H1 (cell line): ENCODE results near the gene SMARCA1. TPM values are rescaled to one million over a fixed set of nuclear protein-coding genes. Genes with fewer than 3 reads are reported as not detected.

Experiments used
- CTCF ChIA-PET: fragments of 300-600 bp; sonication (Branson Sonifier 250); formaldehyde crosslinking; loops from one replicate; lab custom pipeline; 2021; ENCODE audit not compliant: partially characterized antibody; lab: Charles Lee
- POLR2A ChIA-PET: fragments of 300-600 bp; sonication (Branson Sonifier 250); formaldehyde crosslinking; loops from one replicate; lab custom pipeline; 2021; ENCODE audit warnings: inconsistent platforms; ENCODE audit not compliant: partially characterized antibody; lab: Charles Lee
- DNase-seq, 2 experiments: peaks; one replicate each; pipeline versions ENCODE4 v3.0.0 to v3.0.0-alpha.2; 2010 to 2022; ENCODE audit warnings: low spot score in 2 of 2, low read depth in 1 of 2, mixed read lengths in 1 of 2
- FAIRE-seq: peaks from 2 replicates; lab custom pipeline; 2011; peaks lifted over from hg19 to GRCh38; lab: Jason Lieb, UNC
- H2AFZ ChIP-seq: 2 replicates; pipeline ENCODE4 v1.8.1; 2012; ENCODE audit warnings: low read length, inconsistent platforms
- H2AK5ac ChIP-seq: 2 replicates; pipeline ENCODE4 v1.6.1; 2013; ENCODE audit warnings: low read depth, low read length
- H2BK120ac ChIP-seq: replicated peaks from 2 replicates; pipeline ENCODE3; 2013; ENCODE audit warnings: low read depth, low read length, inconsistent platforms
- H2BK12ac ChIP-seq: 2 replicates; pipeline ENCODE4 v1.6.1; 2013; ENCODE audit warnings: low read depth, low read length
- H2BK15ac ChIP-seq: 2 replicates; pipeline ENCODE4 v1.6.1; 2013; ENCODE audit warnings: low read length
- H2BK20ac ChIP-seq: 2 replicates; pipeline ENCODE4 v1.6.1; 2013; ENCODE audit warnings: low read length
- H2BK5ac ChIP-seq: 2 replicates; pipeline ENCODE4 v1.6.1; 2013; ENCODE audit warnings: low read depth, low read length
- H3K14ac ChIP-seq: 2 replicates; pipeline ENCODE4 v1.6.1; 2013; ENCODE audit warnings: inconsistent platforms; ENCODE audit not compliant: insufficient read length
- H3K18ac ChIP-seq: 2 replicates; pipeline ENCODE4 v1.6.1; 2013; ENCODE audit warnings: low read length; ENCODE audit errors: extremely low read depth
- H3K23ac ChIP-seq: 2 replicates; pipeline ENCODE4 v1.6.1; 2013; ENCODE audit warnings: inconsistent platforms; ENCODE audit not compliant: insufficient read length
- H3K23me2 ChIP-seq: 2 replicates; pipeline ENCODE4 v1.6.1; 2013; ENCODE audit warnings: low read depth, low read length
- H3K27ac ChIP-seq: 2 replicates; pipeline ENCODE4 v1.6.1; 2011; ENCODE audit warnings: low read depth, low read length, inconsistent platforms
- H3K27me3 ChIP-seq, 4 experiments: replicated peaks in 1 of 4; 1 replicate in 1 of 4; 2 replicates in 3 of 4; pipeline versions ENCODE4 v1.6.1 to v1.8.1; 2011 to 2013; ENCODE audit warnings: low read length in 3 of 4, mild to moderate bottlenecking in 3 of 4, inconsistent platforms in 2 of 4, mixed read lengths in 2 of 4, moderate library complexity in 1 of 4; ENCODE audit not compliant: control insufficient read depth in 3 of 4, insufficient read depth in 3 of 4; ENCODE audit errors: extremely low read depth in 1 of 4
- H3K36me3 ChIP-seq, 4 experiments: 2 replicates each; pipeline versions ENCODE4 v1.6.1 to v1.8.1; 2011 to 2013; ENCODE audit warnings: mild to moderate bottlenecking in 4 of 4, low read length in 3 of 4, moderate library complexity in 2 of 4, control low read depth in 1 of 4, inconsistent platforms in 1 of 4; ENCODE audit not compliant: insufficient read depth in 4 of 4, control insufficient read depth in 2 of 4
- H3K4ac ChIP-seq: replicated peaks from 2 replicates; pipeline ENCODE3; 2013; ENCODE audit warnings: low read length, low read depth, mixed read lengths, inconsistent platforms; ENCODE audit not compliant: insufficient read length
- H3K4me1 ChIP-seq, 4 experiments: replicated peaks in 1 of 4; 1 replicate in 1 of 4; 2 replicates in 3 of 4; pipeline versions ENCODE4 v1.6.1 to v1.8.1; 2011 to 2013; ENCODE audit warnings: low read length in 3 of 4, inconsistent platforms in 2 of 4, mixed read lengths in 1 of 4; ENCODE audit not compliant: insufficient read depth in 4 of 4, control insufficient read depth in 3 of 4
- H3K4me2 ChIP-seq, 2 experiments: 2 replicates each; pipeline versions ENCODE4 v1.6.1 to v1.8.1; 2011 to 2013; ENCODE audit warnings: low read depth in 2 of 2, low read length in 2 of 2, control low read depth in 1 of 2, inconsistent platforms in 1 of 2, mild to moderate bottlenecking in 1 of 2; ENCODE audit not compliant: insufficient read depth in 1 of 2
- H3K4me3 ChIP-seq, 4 experiments: fragments of 200-600, 300-600 bp in 1 of 4; sonication (generic), shearing (Covaris generic), sonication (Bioruptor Twin) in 1 of 4; 2 replicates each; pipeline versions ENCODE4 v1.5.1 to v1.8.1; 2011 to 2016; ENCODE audit warnings: low read length in 4 of 4, low read depth in 3 of 4, control low read depth in 2 of 4, inconsistent platforms in 2 of 4, mild to moderate bottlenecking in 2 of 4, mixed read lengths in 1 of 4, moderate library complexity in 1 of 4; ENCODE audit not compliant: insufficient read depth in 2 of 4; ENCODE audit errors: extremely low read depth in 1 of 4
- H3K56ac ChIP-seq: replicated peaks from 2 replicates; pipeline ENCODE3; 2013; ENCODE audit warnings: low read depth, mild to moderate bottlenecking, mixed read lengths, low read length, inconsistent platforms; ENCODE audit not compliant: insufficient read length
- H3K79me1 ChIP-seq: 2 replicates; pipeline ENCODE4 v1.6.1; 2013; ENCODE audit warnings: low read depth, low read length, control low read depth
- H3K79me2 ChIP-seq, 2 experiments: 2 replicates each; pipeline versions ENCODE4 v1.6.1 to v1.8.1; 2012 to 2013; ENCODE audit warnings: low read length in 2 of 2, mild to moderate bottlenecking in 2 of 2, inconsistent platforms in 1 of 2; ENCODE audit not compliant: insufficient read depth in 2 of 2, control insufficient read depth in 1 of 2
- H3K9ac ChIP-seq, 4 experiments: replicated peaks in 1 of 4; 1 replicate in 1 of 4; 2 replicates in 3 of 4; pipeline versions ENCODE4 v1.6.1 to v1.8.1; 2011 to 2013; ENCODE audit warnings: low read depth in 3 of 4, low read length in 3 of 4, control low read depth in 2 of 4, mild to moderate bottlenecking in 2 of 4, moderate library complexity in 2 of 4, inconsistent platforms in 1 of 4; ENCODE audit errors: extremely low read depth in 1 of 4
- H3K9me3 ChIP-seq, 2 experiments: 2 replicates each; pipeline versions ENCODE4 v1.6.1 to v1.8.1; 2012 to 2013; ENCODE audit warnings: mild to moderate bottlenecking in 2 of 2, moderate library complexity in 2 of 2, control low read depth in 1 of 2, inconsistent platforms in 1 of 2, low read depth in 1 of 2, low read length in 1 of 2, mixed read lengths in 1 of 2; ENCODE audit not compliant: insufficient read depth in 2 of 2
- H4K20me1 ChIP-seq, 2 experiments: replicated peaks in 1 of 2; 2 replicates each; pipeline versions ENCODE3 to v1.8.1; 2011 to 2013; ENCODE audit warnings: inconsistent platforms in 2 of 2, low read length in 2 of 2, mild to moderate bottlenecking in 1 of 2; ENCODE audit not compliant: insufficient read depth in 2 of 2, control insufficient read depth in 1 of 2
- H4K5ac ChIP-seq: 2 replicates; pipeline ENCODE4 v1.6.1; 2013; ENCODE audit warnings: low read length, low read depth, mixed read lengths, inconsistent platforms; ENCODE audit not compliant: insufficient read length
- H4K8ac ChIP-seq: 2 replicates; pipeline ENCODE4 v1.8.0; 2013; ENCODE audit warnings: mild to moderate bottlenecking, moderate library complexity, low read length, inconsistent platforms; ENCODE audit not compliant: insufficient read depth; ENCODE audit errors: extremely low read depth
- H4K91ac ChIP-seq: replicated peaks from 2 replicates; pipeline ENCODE3; 2013; ENCODE audit warnings: low read length, mixed read lengths, inconsistent platforms; ENCODE audit not compliant: insufficient read length
- CBX5 ChIP-seq: fragments of 300-800, 300-1000 bp; sonication (generic); IDR thresholded peaks from 2 replicates; pipeline ENCODE4 v1.7.1; 2016; ENCODE audit warnings: antibody characterized with exemption, low read length, low read depth
- CREB1 ChIP-seq: IDR thresholded peaks from 2 replicates; pipeline ENCODE4 v1.6.1; 2012; ENCODE audit warnings: inconsistent platforms
- CTBP2 ChIP-seq: IDR thresholded peaks from 2 replicates; pipeline ENCODE4 v1.7.0; 2011; ENCODE audit warnings: borderline replicate concordance, mild to moderate bottlenecking, moderate library complexity, mixed read lengths, low read length; ENCODE audit not compliant: insufficient read depth, insufficient read length
- EZH2 ChIP-seq: fragments of 200-600 bp; sonication (generic); IDR thresholded peaks from 2 replicates; pipeline ENCODE4 v1.7.1; 2012; ENCODE audit warnings: low read depth, mild to moderate bottlenecking, moderate library complexity, low read length, inconsistent platforms; ENCODE audit not compliant: severe bottlenecking
- FOSL1 ChIP-seq: IDR thresholded peaks from 2 replicates; pipeline ENCODE4 v1.6.1; 2011; ENCODE audit warnings: mild to moderate bottlenecking, low read depth, low read length, moderate library complexity; ENCODE audit not compliant: insufficient read depth
- GTF2F1 ChIP-seq: IDR thresholded peaks from 2 replicates; pipeline ENCODE4 v1.6.1; 2012; ENCODE audit warnings: low read depth, low read length, improper control_type of control experiment, borderline replicate concordance
- JUND ChIP-seq: IDR thresholded peaks from 2 replicates; pipeline ENCODE4 v1.6.1; 2011; ENCODE audit warnings: mild to moderate bottlenecking, improper control_type of control experiment, low read length
- MAFK ChIP-seq: IDR thresholded peaks from 2 replicates; pipeline ENCODE4 v1.6.1; 2012; ENCODE audit warnings: low read depth, mild to moderate bottlenecking, improper control_type of control experiment, low read length
- POU5F1 ChIP-seq: IDR thresholded peaks from 2 replicates; pipeline ENCODE4 v1.6.1; 2011; ENCODE audit warnings: low read depth, mild to moderate bottlenecking, low read length, moderate library complexity
- RAD21 ChIP-seq, 2 experiments: IDR thresholded peaks in 1 of 2; conservative IDR thresholded peaks in 1 of 2; 2 replicates each; pipeline ENCODE4 v1.6.1; 2011; ENCODE audit warnings: low read depth in 2 of 2, low read length in 2 of 2, improper control_type of control experiment in 1 of 2, inconsistent platforms in 1 of 2, mild to moderate bottlenecking in 1 of 2, moderate library complexity in 1 of 2
- SAP30 ChIP-seq: fragments of 300-600 bp; sonication (generic); IDR thresholded peaks from 2 replicates; pipeline ENCODE4 v1.7.1; 2012; ENCODE audit warnings: low read length, moderate library complexity, mild to moderate bottlenecking, inconsistent platforms; ENCODE audit not compliant: insufficient read depth, insufficient replicate concordance
- SIRT6 ChIP-seq: IDR thresholded peaks from one replicate; pipeline ENCODE4 v1.7.1; 2012; ENCODE audit warnings: low read length, inconsistent platforms
- SIX5 ChIP-seq: IDR thresholded peaks from 2 replicates; pipeline ENCODE4 v1.6.1; 2011; ENCODE audit warnings: mild to moderate bottlenecking, low read depth, low read length
- SP1 ChIP-seq: IDR thresholded peaks from 2 replicates; pipeline ENCODE4 v1.6.1; 2011; ENCODE audit warnings: low read depth, low read length
- SUZ12 ChIP-seq: fragments of 200-600 bp; sonication (generic); IDR thresholded peaks from 2 replicates; pipeline ENCODE4 v1.6.1; 2012; ENCODE audit warnings: mild to moderate bottlenecking, inconsistent platforms, low read length, moderate library complexity, mixed read lengths
- WGBS, 2 experiments: shearing (Covaris generic) in 1 of 2; methylation state at CpG; one replicate each; pipeline versions ENCODE4 v1.1.6 to v1.1.7; 2013 to 2015; ENCODE audit warnings: low lambda C conversion rate in 2 of 2, mixed read lengths in 2 of 2, inconsistent platforms in 1 of 2, low coverage in 1 of 2, missing lambda C conversion rate in 1 of 2; ENCODE audit not compliant: insufficient replicate concordance in 2 of 2, insufficient coverage in 1 of 2, insufficient read length in 1 of 2; ENCODE audit errors: extremely low coverage in 1 of 2, missing lambda C conversion rate in 1 of 2; 5-methylcytosine and 5-hydroxymethylcytosine counted together
- polyA plus RNA-seq, 7 experiments: library from polyadenylated mRNA; depleted of rRNA in 3 of 7; stranded (reverse) in 5 of 7; unstranded in 2 of 7; fragments of >200 nt in 5 of 7; fragments of 200-250 nt in 2 of 7; gene quantifications; 1 replicate in 5 of 7; 2 replicates in 1 of 7; 4 replicates in 1 of 7; pipeline versions ENCODE4 v1.2.1 to v1.2.3, GENCODE V29; 2011 to 2013; ENCODE audit warnings: missing spikeins in 2 of 7, mixed read lengths in 2 of 7
- total RNA-seq: library from RNA; stranded (reverse); fragmentation: NEBNext Ultra II Directional; extraction: Animal tissue kit (Norgen Biotek cat#: 25700); gene quantifications from 2 replicates; pipeline ENCODE4 v1.2.1, GENCODE V29; 2021

Gene SMARCA1
- total and polyA plus RNA-seq, 2 of the 8 experiments (the other 6 are each of a cell fraction or from before 2014, with no cell fraction given) = 13.1 to 54.4 TPM

DNA sequence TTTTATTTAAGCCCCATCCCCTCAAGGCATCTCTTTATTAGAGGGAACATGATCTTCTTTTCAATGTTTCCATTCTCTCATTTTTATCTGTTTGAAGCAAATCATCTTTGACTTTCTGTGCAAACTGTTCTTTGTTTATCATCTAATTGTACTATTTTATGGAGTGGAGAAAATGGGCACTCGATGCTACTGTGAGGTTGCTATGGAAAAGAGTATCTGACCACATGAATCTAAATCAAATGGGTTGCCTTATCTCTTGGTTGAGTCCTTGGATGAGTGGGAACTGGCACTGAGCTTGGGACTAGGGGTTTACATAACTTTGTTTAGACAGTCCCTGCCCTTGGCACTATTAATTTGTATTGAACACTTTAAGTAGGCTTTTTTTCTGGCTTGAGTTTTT lies 25.8 kb upstream of the SMARCA1 start:
- Histone ChIP-seq H2BK20ac (no peak overlapping the region), H3K79me1 (no peaks in the 10 kb centered on the region), H3K9me3 (no peaks in the 10 kb centered on the region), H2BK120ac (no peak overlapping the region), H3K4me3 (no peak overlapping the region), H3K9ac (no peak overlapping the region), H2AFZ (no peak overlapping the region), H3K18ac (no peak overlapping the region), H3K23ac (no peak overlapping the region), H2BK15ac (no peak overlapping the region), H3K23me2 (no peaks in the 10 kb centered on the region), H4K8ac (no peak overlapping the region), H2AK5ac (no peak overlapping the region), H3K36me3 (peaks cover 0 to 21% (median 3%) of the 10 kb centered on the region in 4 experiments; a peak in 5 of 8 replicates), H4K5ac (no peak overlapping the region), H3K56ac (no peak overlapping the region), H3K27me3 (no peaks in the 10 kb centered on the region), H3K79me2 (no peaks in the 10 kb centered on the region), H2BK12ac (no peak overlapping the region), H4K20me1 (peaks cover 0 to 1% of the 10 kb centered on the region in 2 experiments), H3K27ac (no peak overlapping the region), H3K14ac (no peak overlapping the region), H3K4ac (no peak overlapping the region), H3K4me2 (no peak overlapping the region), H4K91ac (no peak overlapping the region), H3K4me1 (no peaks in the 10 kb centered on the region), H2BK5ac (no peak overlapping the region)
- 100% methylated on average over 1 of the region's 1 CpG; no CpG with 5 or more reads in 1 of the 2 experiments for WGBS, 2 experiments
- DNase-seq (no peak), FAIRE-seq (no peak)
- POLR2A ChIA-PET = no interaction called here
- CTCF ChIA-PET = no interaction called here
- no peak for TF ChIP-seq RAD21 (IDR thresholded peaks at IDR 0.05 in 1 of 2, conservative IDR thresholded peaks at IDR 0.05 in 1 of 2; ENCODE audit: low read depth in 2 of 2, low read length in 2 of 2)
- TF ChIP-seq FOSL1 = no peak
- TF ChIP-seq SUZ12 = no peak
- TF ChIP-seq GTF2F1 = no peak
- TF ChIP-seq SP1 = no peak
- no peak for TF ChIP-seq SIRT6
- TF ChIP-seq JUND = no peak
- TF ChIP-seq MAFK = no peak
- TF ChIP-seq POU5F1 = no peak
- no peak for TF ChIP-seq EZH2
- no peak for TF ChIP-seq SAP30
- TF ChIP-seq SIX5 = no peak
- no peak for TF ChIP-seq CBX5
- no peak for TF ChIP-seq CTBP2
- TF ChIP-seq CREB1 = no peak
